Measurements from ENCODE around the gene PRAC1.

GRCh38 chr17:48679385-48680096, 42.8 kb downstream of the PRAC1 start:
- TF ChIP-seq, protein P1, sequence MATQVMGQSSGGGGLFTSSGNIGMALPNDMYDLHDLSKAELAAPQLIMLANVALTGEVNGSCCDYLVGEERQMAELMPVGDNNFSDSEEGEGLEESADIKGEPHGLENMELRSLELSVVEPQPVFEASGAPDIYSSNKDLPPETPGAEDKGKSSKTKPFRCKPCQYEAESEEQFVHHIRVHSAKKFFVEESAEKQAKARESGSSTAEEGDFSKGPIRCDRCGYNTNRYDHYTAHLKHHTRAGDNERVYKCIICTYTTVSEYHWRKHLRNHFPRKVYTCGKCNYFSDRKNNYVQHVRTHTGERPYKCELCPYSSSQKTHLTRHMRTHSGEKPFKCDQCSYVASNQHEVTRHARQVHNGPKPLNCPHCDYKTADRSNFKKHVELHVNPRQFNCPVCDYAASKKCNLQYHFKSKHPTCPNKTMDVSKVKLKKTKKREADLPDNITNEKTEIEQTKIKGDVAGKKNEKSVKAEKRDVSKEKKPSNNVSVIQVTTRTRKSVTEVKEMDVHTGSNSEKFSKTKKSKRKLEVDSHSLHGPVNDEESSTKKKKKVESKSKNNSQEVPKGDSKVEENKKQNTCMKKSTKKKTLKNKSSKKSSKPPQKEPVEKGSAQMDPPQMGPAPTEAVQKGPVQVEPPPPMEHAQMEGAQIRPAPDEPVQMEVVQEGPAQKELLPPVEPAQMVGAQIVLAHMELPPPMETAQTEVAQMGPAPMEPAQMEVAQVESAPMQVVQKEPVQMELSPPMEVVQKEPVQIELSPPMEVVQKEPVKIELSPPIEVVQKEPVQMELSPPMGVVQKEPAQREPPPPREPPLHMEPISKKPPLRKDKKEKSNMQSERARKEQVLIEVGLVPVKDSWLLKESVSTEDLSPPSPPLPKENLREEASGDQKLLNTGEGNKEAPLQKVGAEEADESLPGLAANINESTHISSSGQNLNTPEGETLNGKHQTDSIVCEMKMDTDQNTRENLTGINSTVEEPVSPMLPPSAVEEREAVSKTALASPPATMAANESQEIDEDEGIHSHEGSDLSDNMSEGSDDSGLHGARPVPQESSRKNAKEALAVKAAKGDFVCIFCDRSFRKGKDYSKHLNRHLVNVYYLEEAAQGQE (IDR thresholded peaks at IDR 0.05; ENCODE audit: insufficient read depth in 1 of 2, low read depth in 2 of 2, low read length in 2 of 2): no peak
- TF ChIP-seq SIN3A (IDR thresholded peaks at IDR 0.05; ENCODE audit: borderline replicate concordance, insufficient read depth, low read length) (no peak), POLR2AphosphoS5 (IDR thresholded peaks at IDR 0.05; ENCODE audit: low read depth, low read length) (no peak)
